Calu3 (cell line): ENCODE results near the gene CIT. TPM values are rescaled to one million over a fixed set of nuclear protein-coding genes. Genes with fewer than 3 reads are reported as not detected.

Source experiments
- BruUV-seq: library from RNA; stranded (reverse); fragments of 400-500 nt; replicated peaks from 2 replicates; lab custom pipeline; 2021; lab: Mats Ljungman, UMichigan
- CTCF ChIA-PET: fragments of 300-600 bp; sonication (Branson Sonifier 250); formaldehyde crosslinking; loops from one replicate; lab custom pipeline; 2022; ENCODE audit warnings: antibody characterized with exemption; lab: Charles Lee
- DNase-seq: peaks from one replicate; pipeline ENCODE4 v3.0.0; 2022
- H3K27ac Mint-ChIP-seq: one replicate; pipeline ENCODE4 v1.8.0; 2022; ENCODE audit warnings: mixed read lengths; ENCODE audit not compliant: unreplicated experiment
- H3K27me3 Mint-ChIP-seq: one replicate; pipeline ENCODE4 v1.8.0; 2022; ENCODE audit warnings: mixed read lengths; ENCODE audit not compliant: unreplicated experiment
- H3K36me3 Mint-ChIP-seq: one replicate; pipeline ENCODE4 v1.8.0; 2022; ENCODE audit warnings: mild to moderate bottlenecking, moderate library complexity, mixed read lengths; ENCODE audit not compliant: insufficient read depth, unreplicated experiment
- H3K4me1 Mint-ChIP-seq: one replicate; pipeline ENCODE4 v1.8.0; 2022; ENCODE audit warnings: mild to moderate bottlenecking, low read depth, mixed read lengths; ENCODE audit not compliant: unreplicated experiment
- H3K4me3 Mint-ChIP-seq: one replicate; pipeline ENCODE4 v1.8.0; 2022; ENCODE audit warnings: mild to moderate bottlenecking, low read depth, moderate library complexity, mixed read lengths; ENCODE audit not compliant: unreplicated experiment
- H3K9me3 Mint-ChIP-seq: one replicate; pipeline ENCODE4 v1.8.0; 2022; ENCODE audit warnings: low read depth, mixed read lengths; ENCODE audit not compliant: unreplicated experiment
- intact Hi-C: fragments of 100-400 bp; cut with micrococcal nuclease; formaldehyde crosslinking; loops from one replicate; pipeline ENCODE4 v1.10.0; 2022; ENCODE audit not compliant: unreplicated experiment
- total RNA-seq: library from RNA; stranded (reverse); gene quantifications from 2 replicates; pipeline ENCODE4 v1.2.3, GENCODE V29; 2022
- TF ChIP-seq, protein P1 (sequence below): fragments of 200-600 bp; IDR thresholded peaks from one replicate; pipeline ENCODE4 v1.8.0; 2022; ENCODE audit warnings: antibody characterized with exemption; ENCODE audit not compliant: unreplicated experiment

CIT gene
- total RNA-seq, 1 experiment from 2014 or later, result 82.3 TPM

- intact Hi-C loops, result no loop called here
- no TSS peak for BruUV-seq
- Mint-ChIP-seq H3K36me3 (peaks cover 43% of the 10 kb centered on the region), H3K27ac (no peak overlapping the region), H3K27me3 (no peaks in the 10 kb centered on the region), H3K9me3 (no peaks in the 10 kb centered on the region), H3K4me1 (peaks cover 47% of the 10 kb centered on the region), H3K4me3 (no peak overlapping the region)
- no peak for DNase-seq
- CTCF ChIA-PET, result no interaction called here
- TF ChIP-seq, protein P1, sequence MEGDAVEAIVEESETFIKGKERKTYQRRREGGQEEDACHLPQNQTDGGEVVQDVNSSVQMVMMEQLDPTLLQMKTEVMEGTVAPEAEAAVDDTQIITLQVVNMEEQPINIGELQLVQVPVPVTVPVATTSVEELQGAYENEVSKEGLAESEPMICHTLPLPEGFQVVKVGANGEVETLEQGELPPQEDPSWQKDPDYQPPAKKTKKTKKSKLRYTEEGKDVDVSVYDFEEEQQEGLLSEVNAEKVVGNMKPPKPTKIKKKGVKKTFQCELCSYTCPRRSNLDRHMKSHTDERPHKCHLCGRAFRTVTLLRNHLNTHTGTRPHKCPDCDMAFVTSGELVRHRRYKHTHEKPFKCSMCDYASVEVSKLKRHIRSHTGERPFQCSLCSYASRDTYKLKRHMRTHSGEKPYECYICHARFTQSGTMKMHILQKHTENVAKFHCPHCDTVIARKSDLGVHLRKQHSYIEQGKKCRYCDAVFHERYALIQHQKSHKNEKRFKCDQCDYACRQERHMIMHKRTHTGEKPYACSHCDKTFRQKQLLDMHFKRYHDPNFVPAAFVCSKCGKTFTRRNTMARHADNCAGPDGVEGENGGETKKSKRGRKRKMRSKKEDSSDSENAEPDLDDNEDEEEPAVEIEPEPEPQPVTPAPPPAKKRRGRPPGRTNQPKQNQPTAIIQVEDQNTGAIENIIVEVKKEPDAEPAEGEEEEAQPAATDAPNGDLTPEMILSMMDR, result no peak
Measured at GRCh38 chr12:119713551-119714031, 163.5 kb downstream of the CIT start.

GRCh38 chr12:119712721-119713120 lies 164.4 kb downstream of the CIT start:
- Mint-ChIP-seq H3K9me3 (no peaks in the 10 kb centered on the region), H3K27ac (no peak overlapping the region), H3K4me1 (peaks cover 47% of the 10 kb centered on the region), H3K27me3 (no peaks in the 10 kb centered on the region), H3K4me3 (no peak overlapping the region), H3K36me3 (peaks cover 37% of the 10 kb centered on the region)
- BruUV-seq, result no TSS peak
- no peak for DNase-seq
- TF ChIP-seq, protein P1, result no peak
- CTCF ChIA-PET, result no interaction called here
- intact Hi-C loops, result no loop called here

GRCh38 chr12:119711693-119712092 lies 165.4 kb downstream of the CIT start:
- Mint-ChIP-seq H3K36me3 (peaks cover 34% of the 10 kb centered on the region), H3K27ac (peak overlapping the region; percentile 40), H3K9me3 (no peaks in the 10 kb centered on the region), H3K4me3 (no peak overlapping the region), H3K27me3 (no peaks in the 10 kb centered on the region), H3K4me1 (peaks cover 45% of the 10 kb centered on the region)
- no peak for DNase-seq
- TF ChIP-seq, protein P1, result no peak
- intact Hi-C loops, result loop anchor here (2.0 kb wide), 1 partner anchor 41 kb away; no protein-coding TSS in a partner anchor
- CTCF ChIA-PET, result interaction anchor here (1.1 to 1.3 kb wide), 3 partner anchors 17 to 277 kb away, joined by 3 read pairs; partner anchors contain the start of gene BICDL1
- no TSS peak for BruUV-seq

GRCh38 chr12:119710965-119711551 lies 166.1 kb downstream of the CIT start:
- DNase-seq, result peak; percentile 28
- peak overlapping the region; percentile 40 for H3K27ac Mint-ChIP-seq
- peaks cover 27% of the 10 kb centered on the region for H3K36me3 Mint-ChIP-seq
- no peaks in the 10 kb centered on the region for H3K27me3 Mint-ChIP-seq
- CTCF ChIA-PET, result interaction anchor here (1.1 to 1.6 kb wide), 5 partner anchors 16 to 278 kb away, joined by 3 to 8 read pairs (median 3); partner anchors contain the start of gene BICDL1
- peak overlapping the region; percentile 46 for H3K4me3 Mint-ChIP-seq
- TF ChIP-seq, protein P1, result no peak
- H3K4me1 Mint-ChIP-seq, result peaks cover 38% of the 10 kb centered on the region
- intact Hi-C loops, result loop anchor here (2.0 kb wide), 1 partner anchor 40 kb away; no protein-coding TSS in a partner anchor
- no peaks in the 10 kb centered on the region for H3K9me3 Mint-ChIP-seq
- BruUV-seq, result no TSS peak
